Right atrium auricular region (tissue), 2 donors: Measurements from ENCODE around the gene MYZAP. TPM values are rescaled to one million over a fixed set of nuclear protein-coding genes. Genes with fewer than 3 reads are reported as not detected.

Source experiments
- DNase-seq: peaks from one replicate; pipeline ENCODE4 v3.0.0-alpha.2; 2019; ENCODE audit warnings: low spot score
- H3K27ac ChIP-seq, 2 donors: fragments of 200-600 bp; sonication (generic); 1 replicate in 1 of 2; 2 replicates in 1 of 2; pipeline ENCODE4 v1.5.1; 2016 to 2019
- H3K27me3 ChIP-seq, 2 donors: fragments of 200-600 bp; sonication (generic); one replicate each; pipeline versions ENCODE4 v1.5.1 to v1.6.0; 2017 to 2019
- H3K36me3 ChIP-seq: fragments of 200-600 bp; sonication (generic); one replicate; pipeline ENCODE4 v1.5.1; 2016
- H3K4me1 ChIP-seq, 2 donors: fragments of 200-600 bp; sonication (generic); one replicate each; pipeline versions ENCODE4 v1.5.1 to v1.6.0; 2017 to 2019
- H3K4me3 ChIP-seq, 2 donors: fragments of 200-600 bp; sonication (generic); 1 replicate in 1 of 2; 2 replicates in 1 of 2; pipeline ENCODE4 v1.5.1; 2017 to 2019; ENCODE audit warnings: mild to moderate bottlenecking in 1 of 2, moderate library complexity in 1 of 2
- H3K9me3 ChIP-seq, 2 donors: fragments of 200-600 bp; sonication (generic); one replicate each; pipeline ENCODE4 v1.5.1; 2019
- total RNA-seq, 2 donors: library from RNA; depleted of rRNA; stranded (reverse); fragments of >200 nt; gene quantifications; one replicate each; pipeline ENCODE4 v1.1.0, GENCODE V29; 2016
- TF ChIP-seq, protein P1 (sequence below), 2 donors: fragments of 200-600 bp; sonication (generic); IDR thresholded peaks; one replicate each; pipeline ENCODE4 v1.5.1; 2019; ENCODE audit warnings: antibody characterized with exemption in 2 of 2

MYZAP gene
- total RNA-seq, 2 donors from 2014 or later: 305 to 491 TPM

DNA sequence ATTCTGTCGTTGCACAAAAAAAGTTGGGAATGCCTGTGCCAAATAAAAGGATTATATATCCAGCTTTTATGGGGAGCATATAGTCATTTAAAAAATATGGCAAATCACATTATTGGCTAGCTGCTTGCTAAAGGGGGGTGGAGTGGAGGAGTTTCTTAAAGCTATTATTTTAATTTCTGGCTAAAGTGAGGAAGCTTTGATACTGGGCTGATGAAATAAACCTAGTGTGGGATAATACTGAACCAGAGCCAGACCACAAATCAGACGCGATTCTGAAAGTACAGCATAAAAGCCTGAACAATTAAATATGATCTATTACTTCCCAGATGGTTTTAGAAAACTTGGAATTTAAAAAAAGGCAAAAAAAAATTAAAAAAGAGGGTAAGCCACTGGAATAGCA, 129.2 kb downstream of the MYZAP start:
- H3K4me1 ChIP-seq: no peaks in the 10 kb centered on the region
- no peaks in the 10 kb centered on the region for H3K27me3 ChIP-seq
- peaks cover 19% of the 10 kb centered on the region for H3K36me3 ChIP-seq
- TF ChIP-seq, protein P1, sequence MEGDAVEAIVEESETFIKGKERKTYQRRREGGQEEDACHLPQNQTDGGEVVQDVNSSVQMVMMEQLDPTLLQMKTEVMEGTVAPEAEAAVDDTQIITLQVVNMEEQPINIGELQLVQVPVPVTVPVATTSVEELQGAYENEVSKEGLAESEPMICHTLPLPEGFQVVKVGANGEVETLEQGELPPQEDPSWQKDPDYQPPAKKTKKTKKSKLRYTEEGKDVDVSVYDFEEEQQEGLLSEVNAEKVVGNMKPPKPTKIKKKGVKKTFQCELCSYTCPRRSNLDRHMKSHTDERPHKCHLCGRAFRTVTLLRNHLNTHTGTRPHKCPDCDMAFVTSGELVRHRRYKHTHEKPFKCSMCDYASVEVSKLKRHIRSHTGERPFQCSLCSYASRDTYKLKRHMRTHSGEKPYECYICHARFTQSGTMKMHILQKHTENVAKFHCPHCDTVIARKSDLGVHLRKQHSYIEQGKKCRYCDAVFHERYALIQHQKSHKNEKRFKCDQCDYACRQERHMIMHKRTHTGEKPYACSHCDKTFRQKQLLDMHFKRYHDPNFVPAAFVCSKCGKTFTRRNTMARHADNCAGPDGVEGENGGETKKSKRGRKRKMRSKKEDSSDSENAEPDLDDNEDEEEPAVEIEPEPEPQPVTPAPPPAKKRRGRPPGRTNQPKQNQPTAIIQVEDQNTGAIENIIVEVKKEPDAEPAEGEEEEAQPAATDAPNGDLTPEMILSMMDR (IDR thresholded peaks at IDR 0.05): no peak
- DNase-seq: no peak
- no peak overlapping the region for H3K4me3 ChIP-seq
- no peak overlapping the region for H3K27ac ChIP-seq
- H3K9me3 ChIP-seq: peaks cover 0 to 6% of the 10 kb centered on the region in 2 donors

GRCh38 chr15:57726411-57726810, 134.7 kb downstream of the MYZAP start:
- no peak for DNase-seq
- H3K9me3 ChIP-seq: peaks cover 0 to 6% of the 10 kb centered on the region in 2 donors
- TF ChIP-seq, protein P1 (IDR thresholded peaks at IDR 0.05): no peak
- H3K27ac ChIP-seq: no peak overlapping the region
- H3K4me1 ChIP-seq: no peaks in the 10 kb centered on the region
- H3K4me3 ChIP-seq: no peak overlapping the region
- H3K36me3 ChIP-seq: no peaks in the 10 kb centered on the region
- no peaks in the 10 kb centered on the region for H3K27me3 ChIP-seq

- Histone ChIP-seq H3K4me1 (no peaks in the 10 kb centered on the region), H3K4me3 (no peak overlapping the region), H3K27ac (no peak overlapping the region), H3K27me3 (no peaks in the 10 kb centered on the region), H3K9me3 (peaks cover 0 to 6% of the 10 kb centered on the region in 2 donors), H3K36me3 (no peaks in the 10 kb centered on the region)
- TF ChIP-seq, protein P1 (IDR thresholded peaks at IDR 0.05): no peak
- DNase-seq: no peak
Observed at GRCh38 chr15:57727031-57727430, 135.3 kb downstream of the MYZAP start.

DNA sequence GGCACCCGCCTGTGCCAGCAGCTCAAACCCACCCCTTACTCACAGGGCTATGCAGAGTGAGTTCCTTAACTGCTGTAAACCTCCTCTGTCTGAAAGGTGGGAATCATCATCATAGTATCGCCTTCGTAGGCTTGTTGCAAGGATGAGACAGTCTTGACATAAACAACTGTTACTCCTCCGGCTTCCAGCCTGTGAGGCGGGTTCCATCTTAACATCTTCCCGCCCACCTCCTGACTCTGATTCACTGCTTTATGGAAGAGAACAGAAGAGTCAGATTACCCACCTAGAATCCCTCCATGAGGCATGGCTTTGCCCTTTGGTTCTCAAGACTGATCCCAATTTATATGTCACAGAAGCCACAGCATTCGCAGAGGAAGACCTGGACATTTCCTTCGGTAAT, 136.7 kb downstream of the MYZAP start:
- Histone ChIP-seq H3K4me3 (no peak overlapping the region), H3K9me3 (peaks cover 0 to 6% of the 10 kb centered on the region in 2 donors), H3K27ac (no peak overlapping the region), H3K36me3 (no peaks in the 10 kb centered on the region), H3K27me3 (no peaks in the 10 kb centered on the region), H3K4me1 (peaks cover 0 to 8% of the 10 kb centered on the region in 2 donors)
- TF ChIP-seq, protein P1 (IDR thresholded peaks at IDR 0.05): no peak
- DNase-seq: no peak

DNA sequence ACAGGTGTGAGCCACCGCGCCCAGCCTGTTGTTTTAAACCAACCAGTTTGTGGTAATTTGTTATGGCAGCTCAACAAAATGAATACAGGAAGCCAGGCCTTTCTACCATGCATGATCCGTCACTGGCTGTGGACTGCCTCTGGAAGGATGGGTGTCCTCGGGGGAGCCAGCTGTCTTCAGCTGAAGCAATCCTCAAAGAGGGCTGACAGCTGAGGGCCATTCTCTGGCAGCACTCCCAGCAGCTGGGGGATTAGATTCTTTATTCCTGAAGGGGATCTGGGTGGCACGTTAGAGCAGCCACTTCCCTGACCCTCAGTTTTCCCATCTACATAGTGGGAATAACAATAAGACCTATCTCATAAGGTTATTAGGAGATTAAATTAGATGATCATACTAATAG, 139.2 kb downstream of the MYZAP start:
- Histone ChIP-seq H3K27ac (no peak overlapping the region), H3K9me3 (no peaks in the 10 kb centered on the region), H3K36me3 (no peaks in the 10 kb centered on the region), H3K4me1 (peaks cover 0 to 8% of the 10 kb centered on the region in 2 donors), H3K27me3 (no peaks in the 10 kb centered on the region), H3K4me3 (no peak overlapping the region)
- TF ChIP-seq, protein P1 (IDR thresholded peaks at IDR 0.05): no peak
- DNase-seq: no peak

GRCh38 chr15:57731530-57732103, 139.9 kb downstream of the MYZAP start:
- peaks cover 0 to 8% of the 10 kb centered on the region in 2 donors for H3K4me1 ChIP-seq
- H3K9me3 ChIP-seq: no peaks in the 10 kb centered on the region
- no peak for DNase-seq
- no peaks in the 10 kb centered on the region for H3K36me3 ChIP-seq
- no peak overlapping the region for H3K27ac ChIP-seq
- no peaks in the 10 kb centered on the region for H3K27me3 ChIP-seq
- TF ChIP-seq, protein P1 (IDR thresholded peaks at IDR 0.05): no peak
- no peak overlapping the region for H3K4me3 ChIP-seq
